Activated T-helper 1 cell treated with Interleukin-2 at 50 U/mL for 16 hours (primary cell): ENCODE measurements around the gene UBE2O.
A peak's percentile ranks its signal among the peaks of the same experiment; 100 is the strongest.

Source experiments
- DNase-seq: peaks from one replicate; pipeline ENCODE4 v3.0.0-alpha.2; 2020; ENCODE audit warnings: low read depth

Gene UBE2O

GRCh38 chr17:76414334-76415295 is 38.3 kb downstream of the UBE2O start:
- no peak for DNase-seq

- no peak for DNase-seq
Measured at GRCh38 chr17:76411247-76411646, 41.7 kb downstream of the UBE2O start.

GRCh38 chr17:76410328-76410965 is 42.5 kb downstream of the UBE2O start:
- DNase-seq = no peak

GRCh38 chr17:76408037-76408849 is 44.7 kb downstream of the UBE2O start:
- DNase-seq = peak; percentile 46

- no peak for DNase-seq
Measured at GRCh38 chr17:76407509-76407908, 45.4 kb downstream of the UBE2O start.

- DNase-seq = no peak
Measured at GRCh38 chr17:76405967-76406647, 46.8 kb downstream of the UBE2O start.

- no peak for DNase-seq
Measured at GRCh38 chr17:76405607-76405966, 47.4 kb downstream of the UBE2O start.

GRCh38 chr17:76404976-76405563 is 47.9 kb downstream of the UBE2O start:
- DNase-seq = no peak

GRCh38 chr17:76404256-76404655 is 48.7 kb downstream of the UBE2O start:
- no peak for DNase-seq

- no peak for DNase-seq
Measured at GRCh38 chr17:76402711-76403110, 50.2 kb downstream of the UBE2O start.

- DNase-seq = no peak
Measured at GRCh38 chr17:76399175-76400172, 53.5 kb downstream of the UBE2O start.

GRCh38 chr17:76398523-76399174 is 54.3 kb downstream of the UBE2O start:
- DNase-seq = no peak

- DNase-seq = peak; percentile 68
Measured at GRCh38 chr17:76397687-76398522, 55.0 kb downstream of the UBE2O start.

- no peak for DNase-seq
Measured at GRCh38 chr17:76397184-76397583, 55.8 kb downstream of the UBE2O start.

- no peak for DNase-seq
Measured at GRCh38 chr17:76395980-76396379, 57.0 kb downstream of the UBE2O start.

GRCh38 chr17:76394166-76394565 is 58.8 kb downstream of the UBE2O start:
- DNase-seq = no peak

GRCh38 chr17:76391200-76391715 is 61.7 kb downstream of the UBE2O start:
- DNase-seq = no peak

GRCh38 chr17:76390003-76390421 is 62.9 kb downstream of the UBE2O start:
- DNase-seq = no peak
